ENCODE results near the gene PRAMEF1.
"Not testable (repeated sequence)": the region's sequence is repeated elsewhere in the genome, so short reads cannot be mapped to it uniquely, and the experiment has no call there.

PRAMEF1 gene, protein sequence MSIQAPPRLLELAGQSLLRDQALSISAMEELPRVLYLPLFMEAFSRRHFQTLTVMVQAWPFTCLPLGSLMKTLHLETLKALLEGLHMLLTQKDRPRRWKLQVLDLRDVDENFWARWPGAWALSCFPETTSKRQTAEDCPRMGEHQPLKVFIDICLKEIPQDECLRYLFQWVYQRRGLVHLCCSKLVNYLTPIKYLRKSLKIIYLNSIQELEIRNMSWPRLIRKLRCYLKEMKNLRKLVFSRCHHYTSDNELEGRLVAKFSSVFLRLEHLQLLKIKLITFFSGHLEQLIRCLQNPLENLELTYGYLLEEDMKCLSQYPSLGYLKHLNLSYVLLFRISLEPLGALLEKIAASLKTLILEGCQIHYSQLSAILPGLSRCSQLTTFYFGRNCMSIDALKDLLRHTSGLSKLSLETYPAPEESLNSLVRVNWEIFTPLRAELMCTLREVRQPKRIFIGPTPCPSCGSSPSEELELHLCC

DNA sequence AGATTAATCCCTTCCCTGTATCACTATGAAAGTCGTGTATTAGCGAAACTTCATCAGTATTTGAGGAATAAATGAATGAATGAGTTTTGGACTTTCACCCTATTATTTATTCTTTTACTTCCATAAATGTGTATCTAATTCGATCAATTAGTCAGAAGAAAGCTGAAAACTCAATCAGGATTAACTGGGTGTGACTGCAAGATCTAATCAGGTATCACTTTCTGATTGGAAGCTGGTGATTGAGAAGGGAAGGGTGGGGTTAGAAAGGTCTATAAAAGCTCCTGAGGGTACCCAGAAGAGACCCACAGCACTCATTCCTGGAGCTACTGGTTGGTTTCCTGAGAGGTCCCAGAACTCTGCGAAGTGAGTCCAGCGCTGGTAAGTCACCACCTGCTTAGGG is at the start of gene PRAMEF1:
Gene PRAMEF1 (plus strand): TSS at position 301 of the 400 bp plus-strand sequence. CDS start 1,831 bp downstream, outside the sequence.
- DNase-seq (ENCODE audit: low spot score): not testable (repeated sequence)

DNA sequence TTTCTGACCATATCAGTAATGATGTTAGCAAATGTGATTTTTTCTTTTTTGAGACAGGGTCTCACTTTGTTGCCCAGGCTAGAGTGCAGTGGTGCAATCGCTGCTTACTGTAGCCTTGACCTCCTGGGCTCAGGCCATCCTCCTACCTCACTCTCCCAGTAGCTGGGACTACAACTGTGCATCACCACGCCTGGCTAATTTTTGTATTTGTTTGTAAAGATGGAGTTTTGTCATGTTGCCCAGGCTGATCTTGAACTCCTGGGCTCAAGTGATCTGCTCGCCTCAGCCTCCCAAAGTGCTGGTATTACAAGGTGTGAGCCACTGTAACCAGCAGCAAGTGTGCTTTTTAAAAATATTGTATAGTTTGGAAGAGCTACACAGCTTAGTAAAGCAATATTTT is 49.3 kb upstream of the PRAMEF1 start:
- DNase-seq (ENCODE audit: low spot score): no peak

DNA sequence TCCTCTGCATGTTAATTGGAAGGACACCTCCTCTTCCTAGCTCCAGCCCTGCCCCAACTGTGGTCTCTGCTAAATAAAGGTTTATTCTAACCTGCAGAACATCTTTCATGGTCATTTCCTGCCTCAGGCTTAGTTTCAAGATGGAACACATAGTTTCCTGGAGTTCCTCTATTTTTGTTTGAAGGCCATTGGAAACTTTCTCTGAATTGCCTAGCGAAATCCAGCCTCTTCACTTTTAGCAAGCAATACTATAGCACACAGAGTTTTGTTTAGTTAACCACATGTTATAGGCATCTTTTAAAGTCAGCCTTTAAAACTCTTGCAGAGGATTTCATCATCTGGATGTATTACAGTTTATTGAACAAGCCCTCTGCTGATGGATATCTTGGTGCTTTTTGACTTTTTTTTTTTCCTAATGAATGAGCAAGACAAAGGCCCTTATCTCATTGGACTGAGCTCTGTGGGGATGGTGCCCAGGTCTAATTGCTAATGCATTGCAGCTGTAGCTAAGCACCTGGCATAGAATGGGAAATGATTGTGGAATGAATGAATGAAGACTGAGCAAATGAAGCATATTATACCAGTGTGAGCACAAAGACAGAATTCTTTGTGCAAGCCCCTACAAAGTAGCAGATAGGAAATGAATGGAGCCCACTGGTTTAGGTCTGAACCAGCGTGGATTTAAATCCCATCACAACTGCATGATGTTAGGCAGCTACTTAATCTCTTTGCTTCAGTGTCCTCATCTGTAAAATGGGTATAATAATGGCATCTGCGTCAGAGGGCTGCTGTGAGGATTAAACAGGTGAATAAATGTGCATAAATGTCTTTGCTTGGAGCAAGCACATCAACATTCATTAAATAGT is 45.8 kb upstream of the PRAMEF1 start:
- no peak for DNase-seq (ENCODE audit: low spot score)

DNA sequence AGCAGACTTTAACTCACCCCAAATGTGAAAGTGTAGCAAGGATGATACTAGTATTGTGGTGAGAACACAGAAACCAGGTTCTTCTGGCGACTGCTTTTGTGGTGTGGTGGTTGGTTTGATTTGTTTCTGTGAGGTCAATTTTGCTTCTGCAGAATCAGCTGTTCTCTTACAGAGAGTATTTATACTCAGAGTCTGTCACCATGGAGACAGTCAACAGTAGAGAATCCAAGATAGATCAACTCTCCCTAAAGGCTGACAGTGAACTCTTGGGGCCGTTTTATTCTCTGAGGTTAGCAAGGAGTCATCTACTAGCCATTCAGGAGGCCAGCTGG is 45.2 kb upstream of the PRAMEF1 start, which contains the start of gene CFAP107:
Gene CFAP107 (plus strand): TSS at position 209 of the 332 bp plus-strand sequence. CDS start 231 bp downstream, outside the sequence.
- DNase-seq (ENCODE audit: low spot score): peak; percentile 7

DNA sequence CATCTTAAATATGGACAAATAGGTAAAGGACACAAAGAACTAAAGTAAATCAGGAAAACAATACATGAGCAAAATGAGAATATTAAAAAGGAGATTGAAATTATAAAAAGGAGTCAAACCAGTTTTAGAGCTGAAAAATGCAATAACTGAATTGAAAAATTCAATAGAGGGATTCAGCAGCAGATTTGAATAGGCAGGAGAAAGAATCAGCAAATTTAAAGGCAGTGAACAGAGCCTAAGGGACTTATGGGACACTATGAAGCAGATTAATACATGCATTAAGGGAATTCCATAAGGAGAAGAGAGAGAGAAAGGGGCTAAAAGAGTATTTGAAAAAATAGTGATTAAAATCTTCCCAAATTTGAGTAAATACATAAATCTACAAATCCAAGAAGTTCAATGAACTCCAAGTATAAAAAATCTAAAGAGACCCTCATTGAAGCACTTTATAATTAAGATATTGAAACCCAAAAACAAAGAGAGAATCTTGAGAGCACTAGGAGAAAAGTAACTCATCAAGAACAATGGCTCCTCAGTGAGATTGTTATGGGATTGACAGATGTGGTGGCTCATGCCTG is 42.3 kb upstream of the PRAMEF1 start:
- DNase-seq (ENCODE audit: low spot score): no peak

DNA sequence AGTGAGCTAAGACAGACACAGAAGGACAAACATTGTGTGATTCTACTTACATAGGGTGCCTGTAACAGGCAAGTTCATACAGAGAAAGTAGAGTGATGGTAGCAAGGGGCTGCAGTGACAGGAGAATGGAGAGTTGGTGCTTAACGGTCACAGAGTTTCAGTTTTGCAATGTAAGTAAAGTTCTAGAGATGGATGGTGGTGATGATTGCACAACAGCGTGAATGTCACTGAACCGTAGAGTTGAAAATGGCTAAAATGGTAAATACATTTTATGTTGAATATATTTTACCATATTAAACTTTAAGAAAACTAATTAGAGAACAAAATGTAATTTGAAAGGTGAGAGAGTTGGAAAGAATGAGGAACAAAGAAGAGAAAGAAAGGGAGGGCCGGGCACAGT is 36.5 kb upstream of the PRAMEF1 start:
- no peak for DNase-seq (ENCODE audit: low spot score)

DNA sequence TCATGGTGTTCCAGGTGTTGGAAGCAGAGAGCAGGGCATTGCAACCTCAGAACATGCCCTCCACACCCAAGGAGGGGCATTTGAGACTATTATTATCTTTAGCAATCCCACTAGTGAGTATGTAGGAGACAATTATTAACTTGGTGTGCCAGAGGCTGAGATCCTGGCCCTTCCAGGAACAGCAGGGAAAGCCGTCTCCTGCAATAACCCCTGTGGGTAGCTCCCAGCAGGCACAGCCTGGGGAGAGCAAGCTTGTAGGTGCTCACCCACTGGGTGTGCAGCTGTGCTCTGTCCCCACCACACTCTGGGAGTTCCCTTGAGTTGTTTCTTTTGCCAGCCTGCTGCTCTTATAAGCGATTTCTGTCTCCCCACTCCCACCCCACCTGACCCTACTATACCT is 34.9 kb upstream of the PRAMEF1 start:
- DNase-seq (ENCODE audit: low spot score): no peak

DNA sequence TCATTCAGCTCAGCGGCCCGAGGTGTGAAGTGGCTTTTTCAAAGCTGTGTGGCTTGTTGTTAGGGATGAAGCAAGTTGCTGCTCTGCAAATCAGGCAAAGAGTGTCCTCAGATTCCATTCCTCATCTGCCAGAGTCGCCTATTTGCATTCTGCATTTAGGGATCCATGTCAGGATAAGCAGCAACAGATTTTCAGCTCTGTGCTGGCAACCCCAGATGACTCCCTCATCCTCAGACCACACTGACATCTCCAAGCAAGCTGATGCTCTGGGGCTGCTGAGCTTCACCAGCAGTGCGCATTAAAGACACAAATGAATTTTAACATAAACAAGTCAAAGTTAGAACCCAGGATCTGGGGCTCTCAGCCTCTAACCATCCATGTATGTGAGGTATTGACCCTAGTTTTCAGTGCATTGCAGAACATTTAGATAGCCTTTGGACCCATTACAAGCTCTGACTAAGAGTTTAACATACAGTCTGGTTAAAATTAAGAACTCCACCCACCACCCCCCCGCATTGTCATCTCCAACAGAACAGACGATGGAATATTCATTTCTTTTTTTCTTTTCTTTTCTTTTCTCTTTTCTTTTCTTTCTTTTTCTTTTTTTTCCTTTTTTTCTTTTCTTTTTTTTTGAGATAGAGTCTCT is 34.3 kb upstream of the PRAMEF1 start:
- no peak for DNase-seq (ENCODE audit: low spot score)

DNA sequence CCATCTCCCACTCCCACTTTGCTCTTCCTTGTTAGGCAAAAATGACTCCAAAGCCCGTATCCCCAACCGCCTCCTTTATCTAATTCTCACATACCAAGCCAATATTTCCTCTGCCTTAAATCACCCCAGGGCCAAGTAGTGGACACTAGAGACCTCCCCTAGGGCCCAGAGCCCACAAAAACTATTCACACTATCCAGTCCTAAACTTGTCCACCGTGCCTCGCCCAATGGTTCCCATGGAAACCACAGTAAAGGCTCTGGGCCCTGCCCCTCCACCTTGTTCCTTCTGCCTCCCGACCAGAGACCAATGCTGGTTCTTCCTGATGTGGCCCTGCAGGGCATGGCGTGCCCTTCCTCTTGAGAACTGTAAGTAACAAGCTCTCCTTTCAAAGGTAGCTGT is 33.4 kb upstream of the PRAMEF1 start:
- DNase-seq (ENCODE audit: low spot score): no peak

DNA sequence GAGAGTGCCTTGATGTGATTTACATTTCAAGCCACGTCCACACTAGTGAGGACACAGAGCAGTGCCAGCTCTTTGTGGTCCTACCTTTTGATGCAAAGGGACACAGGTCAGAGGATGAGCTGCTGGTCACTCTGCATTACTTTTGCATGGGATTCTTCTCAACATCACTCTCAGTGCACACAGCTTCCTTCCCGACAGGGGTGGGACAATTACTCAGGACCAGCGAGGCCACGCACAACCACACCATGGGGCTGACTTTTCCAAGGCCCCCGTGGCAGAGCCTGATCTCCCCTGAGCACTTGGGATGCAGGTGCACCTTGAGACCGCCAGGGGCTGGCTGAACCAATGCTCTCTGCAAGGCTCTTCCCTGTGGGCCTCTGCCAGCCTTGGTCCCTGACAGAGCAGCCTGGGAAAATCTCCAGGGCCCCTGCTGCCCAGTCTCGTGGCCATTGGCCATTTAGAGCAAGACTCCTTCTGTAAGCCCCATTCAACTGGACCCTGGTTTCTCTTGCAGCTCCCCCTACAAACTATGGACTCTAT is 30.9 kb upstream of the PRAMEF1 start:
- peak; percentile 30 for DNase-seq (ENCODE audit: low spot score)

DNA sequence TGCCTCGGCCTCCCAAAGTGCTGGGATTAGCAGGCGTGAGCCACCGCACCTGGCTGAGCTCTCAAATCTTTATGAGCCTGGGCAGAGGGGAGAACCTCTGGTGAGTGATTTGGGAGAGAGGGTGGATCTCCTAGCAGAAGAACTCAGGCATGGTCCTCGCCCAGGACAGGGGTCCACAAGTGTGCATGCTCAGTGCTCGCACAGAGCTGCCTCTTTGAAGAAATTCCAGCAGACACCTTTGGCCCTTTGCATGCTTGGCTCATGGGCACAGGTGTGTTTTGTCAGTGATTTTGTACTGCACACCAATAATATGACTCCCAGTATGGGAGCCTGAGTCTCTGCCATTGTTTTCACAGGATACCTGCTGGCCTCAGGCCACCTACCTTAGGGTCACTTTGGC is 29.4 kb upstream of the PRAMEF1 start:
- no peak for DNase-seq (ENCODE audit: low spot score)

DNA sequence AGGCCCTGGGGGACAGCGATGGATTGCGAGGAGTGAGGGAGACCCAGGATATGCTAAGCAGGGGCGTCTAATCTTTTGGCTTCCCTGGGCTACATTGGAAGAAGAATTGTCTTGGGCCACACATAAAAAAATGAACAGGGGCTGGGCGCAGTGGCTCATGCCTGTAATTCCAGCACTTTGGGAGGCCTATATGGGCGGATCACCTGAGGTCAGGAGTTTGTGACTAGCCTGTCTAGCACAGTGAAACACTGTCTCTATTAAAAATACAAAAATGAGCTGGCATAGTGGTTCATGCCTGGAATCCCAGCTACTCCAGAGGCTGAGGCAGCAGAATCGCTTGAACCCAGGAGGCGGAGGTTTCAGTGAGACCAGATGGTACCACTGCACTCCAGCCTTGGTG is 28.4 kb upstream of the PRAMEF1 start:
- DNase-seq (ENCODE audit: low spot score): no peak

DNA sequence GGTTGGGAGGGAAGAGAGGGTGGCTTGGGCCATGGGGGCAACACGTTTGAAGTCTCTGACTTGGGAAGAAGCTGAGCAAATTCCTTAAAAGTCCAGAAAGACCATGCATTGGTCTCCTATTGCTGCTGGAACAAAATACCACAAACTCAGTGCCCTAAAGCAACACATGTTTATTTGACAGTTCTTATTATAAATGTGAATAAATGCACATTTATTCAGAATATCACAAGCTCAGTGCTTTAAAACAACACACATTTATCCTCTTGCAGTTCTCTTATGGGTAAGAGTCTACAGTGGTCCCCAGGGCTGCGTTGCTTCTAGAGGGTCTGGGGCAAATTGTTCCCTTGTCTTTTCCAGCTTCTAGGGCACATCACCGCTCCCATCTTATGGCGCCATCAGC is 27.7 kb upstream of the PRAMEF1 start:
- no peak for DNase-seq (ENCODE audit: low spot score)

DNA sequence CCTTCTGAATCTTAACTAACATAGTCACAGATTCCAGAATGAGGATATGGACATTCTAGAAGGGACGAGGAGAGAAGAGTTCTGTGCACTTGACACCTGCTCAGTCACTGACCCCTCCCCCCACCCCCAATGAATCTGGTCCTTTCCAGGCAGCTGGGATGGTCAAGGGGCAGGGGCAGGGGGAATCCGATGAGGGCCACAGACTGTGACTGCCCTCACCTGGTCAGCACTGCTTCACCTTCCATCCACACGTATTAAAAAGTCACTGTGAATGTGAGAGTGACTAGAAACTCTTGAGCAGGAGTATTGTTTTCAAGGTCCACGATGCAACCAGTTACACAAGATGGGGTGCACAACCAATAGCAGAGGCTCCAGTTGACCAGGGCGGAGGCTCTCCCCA is 27.2 kb upstream of the PRAMEF1 start:
- DNase-seq (ENCODE audit: low spot score): no peak

DNA sequence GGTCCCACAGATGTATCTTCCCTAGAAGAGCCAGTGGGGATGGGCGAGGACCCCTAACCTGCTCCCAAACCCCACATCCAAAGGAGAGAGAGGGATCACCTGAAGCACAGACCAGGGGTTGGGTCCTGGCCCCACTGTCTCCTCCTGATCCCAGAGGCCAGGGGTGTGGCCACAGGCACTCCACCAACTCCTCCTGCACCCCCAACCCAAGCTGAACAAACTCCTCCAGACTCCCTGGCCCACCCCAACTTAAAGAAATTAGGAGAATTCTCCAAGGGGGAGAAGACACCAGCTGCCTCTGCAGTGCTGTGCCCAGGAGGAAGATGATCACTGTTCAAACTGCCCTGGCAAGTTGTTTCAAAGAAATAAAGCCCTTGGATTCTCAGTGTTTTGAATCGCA is 22.2 kb upstream of the PRAMEF1 start:
- no peak for DNase-seq (ENCODE audit: low spot score)

DNA sequence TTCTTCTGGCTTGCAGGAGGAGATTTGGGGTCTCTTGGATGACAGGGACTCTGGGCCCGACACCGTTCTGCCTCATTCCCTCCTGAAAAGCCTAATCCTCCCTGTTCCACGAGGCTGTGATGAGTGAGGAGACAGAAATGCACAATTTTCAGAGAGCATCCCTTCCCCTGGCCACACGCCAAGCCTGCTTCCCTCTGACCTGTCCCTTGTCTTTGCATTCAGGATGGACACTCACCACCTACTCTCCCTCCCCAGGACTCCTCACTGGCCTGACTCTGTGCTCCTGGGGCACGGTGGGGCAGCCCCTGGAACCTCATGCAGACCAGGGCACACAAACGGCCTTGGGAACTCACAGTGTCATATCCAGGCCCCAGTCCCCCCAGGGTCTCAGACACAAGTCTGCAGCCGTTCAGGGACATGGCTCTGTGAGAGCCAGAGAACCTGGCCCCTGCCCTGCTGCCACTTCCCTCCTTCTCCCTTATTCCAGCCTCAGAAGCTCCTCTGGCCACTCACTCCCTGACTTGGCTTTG is 21.2 kb upstream of the PRAMEF1 start:
- DNase-seq (ENCODE audit: low spot score): no peak

DNA sequence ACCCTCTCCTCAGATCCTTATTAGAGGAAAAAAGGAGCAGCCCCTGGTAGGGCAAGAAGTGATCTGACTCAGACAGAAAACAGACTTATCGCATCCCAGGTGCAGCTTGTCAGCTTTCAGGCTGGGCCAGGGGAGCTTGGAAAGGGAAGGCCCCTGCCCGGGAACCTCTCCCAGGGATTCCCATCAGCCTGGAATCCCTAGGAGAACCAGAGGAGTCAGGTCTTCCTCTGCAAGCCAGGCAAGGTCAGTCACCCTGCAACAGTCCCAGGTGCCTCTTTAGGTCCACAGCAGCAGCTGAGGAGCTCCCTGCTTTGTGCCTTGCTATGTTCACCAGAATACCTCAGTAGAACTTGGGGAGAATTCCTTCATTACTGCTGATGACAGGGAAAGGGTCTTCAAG is 20.6 kb upstream of the PRAMEF1 start:
- DNase-seq (ENCODE audit: low spot score): no peak

DNA sequence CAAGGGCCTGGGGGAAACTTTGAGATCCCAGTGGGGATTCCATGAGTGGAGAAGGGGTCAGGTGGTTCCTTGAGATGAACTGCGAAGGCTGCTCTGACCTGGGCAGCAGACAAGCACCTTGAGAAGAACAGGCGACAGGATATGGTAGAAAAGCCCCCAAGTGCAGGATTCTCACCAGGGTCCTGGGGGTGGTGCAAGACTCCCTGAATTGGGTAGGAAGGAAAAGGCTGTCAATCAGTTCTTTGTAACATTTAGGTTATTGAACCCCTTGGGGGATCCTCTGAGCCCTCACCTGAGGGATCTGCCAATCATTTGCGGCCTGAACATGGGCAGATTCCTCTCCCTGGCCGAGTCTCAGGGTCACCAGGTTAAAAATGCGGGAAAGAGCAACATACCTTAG is 20.0 kb upstream of the PRAMEF1 start:
- DNase-seq (ENCODE audit: low spot score): no peak

DNA sequence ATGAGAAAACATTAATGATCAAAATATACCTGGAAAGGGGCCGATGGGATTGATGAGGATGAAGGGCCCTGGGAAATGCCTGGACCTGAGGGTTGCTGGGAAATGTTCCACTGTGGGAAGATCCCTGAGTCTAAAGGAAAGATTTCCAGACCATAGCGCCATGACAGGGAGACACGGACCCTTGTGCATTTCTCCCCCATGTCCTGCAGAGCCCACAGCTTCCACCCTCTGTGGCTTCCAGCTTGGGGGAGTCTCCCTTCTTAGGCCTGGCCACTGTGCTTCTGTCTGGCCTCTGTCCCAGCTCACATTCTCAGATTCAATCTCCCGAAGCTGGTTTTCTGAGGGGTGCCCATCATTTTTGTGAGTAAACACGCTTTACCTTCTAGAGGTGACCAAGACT is 18.7 kb upstream of the PRAMEF1 start:
- no peak for DNase-seq (ENCODE audit: low spot score)

DNA sequence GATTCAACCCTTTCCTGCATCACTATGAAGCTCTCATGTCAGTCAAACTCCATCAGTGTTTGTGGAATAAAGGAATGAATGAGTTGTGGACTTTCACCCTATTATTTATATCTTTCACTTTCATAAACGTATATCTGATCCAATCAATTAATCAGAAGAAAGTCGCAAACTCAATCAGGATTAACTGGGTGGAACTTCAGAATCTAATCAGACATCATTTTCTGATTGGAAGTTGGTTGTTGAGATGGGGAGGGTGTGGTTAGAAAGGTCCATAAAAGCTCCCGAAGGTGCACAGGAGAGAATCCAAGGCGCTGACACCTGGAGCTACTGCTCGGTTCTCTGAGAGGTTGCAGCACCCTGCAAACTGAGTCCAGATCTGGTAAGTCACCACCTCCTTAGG is 17.8 kb upstream of the PRAMEF1 start, which contains the start of gene PRAMEF12:
Gene PRAMEF12 (plus strand): TSS at position 301 of the 400 bp plus-strand sequence. CDS start 1,130 bp downstream, outside the sequence.
- DNase-seq (ENCODE audit: low spot score): no peak

DNA sequence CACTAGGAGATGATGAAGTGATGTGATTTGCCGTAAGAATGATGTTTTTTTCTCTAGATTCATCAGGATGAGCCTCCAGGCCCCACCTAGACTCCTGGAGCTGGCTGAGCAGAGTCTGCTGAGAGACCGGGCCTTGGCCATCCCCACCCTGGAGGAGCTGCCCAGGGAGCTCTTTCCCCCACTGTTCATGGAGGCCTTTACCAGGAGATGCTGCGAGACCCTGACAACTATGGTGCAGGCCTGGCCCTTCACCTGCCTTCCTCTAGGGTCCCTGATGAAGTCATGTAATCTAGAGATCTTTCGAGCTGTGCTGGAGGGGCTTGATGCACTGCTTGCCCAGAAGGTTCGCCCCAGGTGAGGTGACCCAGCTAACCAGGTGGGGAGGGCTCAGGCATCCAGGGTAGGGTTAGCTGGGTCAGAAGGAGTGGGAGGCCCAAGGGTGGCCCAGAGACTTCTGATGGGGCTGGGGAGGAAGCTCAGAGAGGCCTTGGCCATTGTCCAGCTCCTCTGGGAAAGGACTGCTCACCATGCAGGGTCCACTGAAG is 16.3 kb upstream of the PRAMEF1 start:
- DNase-seq (ENCODE audit: low spot score): no peak
